PC-9 (cell line): Measurements from ENCODE around the gene NFASC.

Experiments
- EZH2 ChIP-seq: fragments of 200-600 bp; sonication (generic); IDR thresholded peaks from 2 replicates; pipeline ENCODE4 v1.8.0; 2017; ENCODE audit warnings: antibody characterized with exemption, low read depth
- TF ChIP-seq, protein P1 (sequence below): fragments of 200-600 bp; sonication (generic); conservative IDR thresholded peaks from 2 replicates; pipeline ENCODE4 v1.6.1; 2017; ENCODE audit warnings: mixed run types, antibody characterized with exemption, mild to moderate bottlenecking, moderate library complexity

DNA sequence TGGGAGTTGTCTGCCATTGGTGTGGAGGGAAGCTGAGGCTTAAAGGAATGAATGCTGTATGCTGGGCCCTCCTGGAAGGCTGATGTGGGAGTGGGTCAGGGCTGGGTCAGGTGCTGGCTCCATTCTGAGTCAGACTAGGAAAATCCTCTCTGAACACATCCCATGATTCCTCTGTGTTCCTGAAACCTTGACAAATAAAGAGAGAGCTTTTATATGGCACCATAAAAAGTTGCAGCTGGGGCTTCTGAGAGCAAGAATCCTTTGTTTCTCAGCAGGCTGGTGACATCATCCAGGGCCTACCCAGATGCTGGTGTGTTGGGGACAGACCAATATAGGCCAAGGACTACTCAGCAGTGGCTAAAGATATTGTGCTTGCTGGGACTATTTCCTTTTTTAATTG, 27.8 kb upstream of the NFASC start:
- TF ChIP-seq, protein P1, sequence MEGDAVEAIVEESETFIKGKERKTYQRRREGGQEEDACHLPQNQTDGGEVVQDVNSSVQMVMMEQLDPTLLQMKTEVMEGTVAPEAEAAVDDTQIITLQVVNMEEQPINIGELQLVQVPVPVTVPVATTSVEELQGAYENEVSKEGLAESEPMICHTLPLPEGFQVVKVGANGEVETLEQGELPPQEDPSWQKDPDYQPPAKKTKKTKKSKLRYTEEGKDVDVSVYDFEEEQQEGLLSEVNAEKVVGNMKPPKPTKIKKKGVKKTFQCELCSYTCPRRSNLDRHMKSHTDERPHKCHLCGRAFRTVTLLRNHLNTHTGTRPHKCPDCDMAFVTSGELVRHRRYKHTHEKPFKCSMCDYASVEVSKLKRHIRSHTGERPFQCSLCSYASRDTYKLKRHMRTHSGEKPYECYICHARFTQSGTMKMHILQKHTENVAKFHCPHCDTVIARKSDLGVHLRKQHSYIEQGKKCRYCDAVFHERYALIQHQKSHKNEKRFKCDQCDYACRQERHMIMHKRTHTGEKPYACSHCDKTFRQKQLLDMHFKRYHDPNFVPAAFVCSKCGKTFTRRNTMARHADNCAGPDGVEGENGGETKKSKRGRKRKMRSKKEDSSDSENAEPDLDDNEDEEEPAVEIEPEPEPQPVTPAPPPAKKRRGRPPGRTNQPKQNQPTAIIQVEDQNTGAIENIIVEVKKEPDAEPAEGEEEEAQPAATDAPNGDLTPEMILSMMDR, result no peak
- TF ChIP-seq EZH2, result no peak
